ENCODE measurements around the gene SYT2.

SYT2 gene

DNA sequence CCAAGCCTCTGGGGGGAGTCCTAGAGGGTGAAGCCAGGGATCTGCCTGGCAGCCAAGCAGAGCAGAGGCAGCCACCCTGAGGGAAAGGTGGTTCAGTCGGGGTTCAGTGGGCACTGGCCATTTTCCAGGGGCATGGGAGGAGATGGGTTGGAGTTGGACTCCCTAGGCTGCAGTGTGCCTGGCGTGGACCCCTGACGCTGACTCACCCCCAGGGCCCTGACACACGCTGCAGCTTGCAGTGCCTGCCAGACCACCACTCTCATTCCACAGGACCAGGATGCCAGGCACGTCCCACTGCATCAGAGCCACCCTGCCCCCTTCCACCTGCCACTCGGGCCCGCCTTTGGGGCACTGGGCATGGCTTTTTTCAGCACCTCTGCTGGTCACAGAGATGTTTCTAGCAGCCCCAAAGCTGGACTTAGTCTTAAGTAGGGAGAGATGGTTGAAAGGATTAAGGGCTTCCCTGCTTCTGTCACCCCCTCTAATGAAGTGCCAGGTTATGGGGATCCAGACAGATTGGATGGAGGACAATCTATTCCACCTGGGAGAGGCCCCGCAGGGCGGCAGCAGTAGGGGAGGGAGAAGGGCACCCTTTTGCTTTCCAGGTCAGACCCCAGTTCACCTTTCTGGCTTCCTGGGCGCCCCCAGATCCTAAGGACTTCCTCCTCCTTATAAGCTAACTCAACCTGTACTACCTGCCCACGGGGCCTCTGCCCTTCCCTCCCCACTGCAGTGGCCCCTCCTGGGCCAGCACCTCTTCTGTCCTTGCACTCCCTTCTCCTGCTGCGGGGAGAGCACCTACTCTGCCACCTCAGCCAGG, 1.6 kb downstream of the SYT2 start:
- TF ChIP-seq SPI1 (IDR thresholded peaks at IDR 0.05; ENCODE audit: low read depth, low read length) (no peak), POLR2AphosphoS5 (IDR thresholded peaks at IDR 0.05; ENCODE audit: low read depth, low read length) (no peak), PAX5 (IDR thresholded peaks at IDR 0.05; ENCODE audit: insufficient read depth, low read length, severe bottlenecking) (no peak), TAF1 (IDR thresholded peaks at IDR 0.05; ENCODE audit: low read depth, low read length) (no peak), POLR2A (IDR thresholded peaks at IDR 0.05; ENCODE audit: low read depth, low read length) (no peak), POU2F2 (IDR thresholded peaks at IDR 0.05; ENCODE audit: low read depth, low read length) (no peak)
- FAIRE-seq (no peak), DNase-seq (ENCODE audit: insufficient read length, low spot score) (no peak)

GRCh38 chr1:202706851-202707250, 3.4 kb downstream of the SYT2 start:
- FAIRE-seq (no peak), DNase-seq (ENCODE audit: insufficient read length, low spot score) (no peak)
- TF ChIP-seq TAF1 (IDR thresholded peaks at IDR 0.05; ENCODE audit: low read depth, low read length) (no peak), POLR2A (IDR thresholded peaks at IDR 0.05; ENCODE audit: low read depth, low read length) (no peak), PAX5 (IDR thresholded peaks at IDR 0.05; ENCODE audit: insufficient read depth, low read length, severe bottlenecking) (no peak), SPI1 (IDR thresholded peaks at IDR 0.05; ENCODE audit: low read depth, low read length) (no peak), POU2F2 (IDR thresholded peaks at IDR 0.05; ENCODE audit: low read depth, low read length) (no peak), POLR2AphosphoS5 (IDR thresholded peaks at IDR 0.05; ENCODE audit: low read depth, low read length) (no peak)

- FAIRE-seq: no peak
- DNase-seq (ENCODE audit: insufficient read length, low spot score): no peak
- TF ChIP-seq PAX5 (IDR thresholded peaks at IDR 0.05; ENCODE audit: insufficient read depth, low read length, severe bottlenecking) (no peak), POLR2A (IDR thresholded peaks at IDR 0.05; ENCODE audit: low read depth, low read length) (no peak), TAF1 (IDR thresholded peaks at IDR 0.05; ENCODE audit: low read depth, low read length) (no peak), SPI1 (IDR thresholded peaks at IDR 0.05; ENCODE audit: low read depth, low read length) (no peak), POU2F2 (IDR thresholded peaks at IDR 0.05; ENCODE audit: low read depth, low read length) (no peak), POLR2AphosphoS5 (IDR thresholded peaks at IDR 0.05; ENCODE audit: low read depth, low read length) (no peak)
Measured at GRCh38 chr1:202704601-202705000, 5.7 kb downstream of the SYT2 start.

GRCh38 chr1:202703191-202703590, 7.1 kb downstream of the SYT2 start:
- DNase-seq (ENCODE audit: insufficient read length, low spot score) (no peak), FAIRE-seq (no peak)
- TF ChIP-seq POLR2AphosphoS5 (IDR thresholded peaks at IDR 0.05; ENCODE audit: low read depth, low read length) (no peak), PAX5 (IDR thresholded peaks at IDR 0.05; ENCODE audit: insufficient read depth, low read length, severe bottlenecking) (no peak), SPI1 (IDR thresholded peaks at IDR 0.05; ENCODE audit: low read depth, low read length) (no peak), POLR2A (IDR thresholded peaks at IDR 0.05; ENCODE audit: low read depth, low read length) (no peak), TAF1 (IDR thresholded peaks at IDR 0.05; ENCODE audit: low read depth, low read length) (no peak), POU2F2 (IDR thresholded peaks at IDR 0.05; ENCODE audit: low read depth, low read length) (no peak)

GRCh38 chr1:202702088-202702487, 8.2 kb downstream of the SYT2 start:
- DNase-seq (ENCODE audit: insufficient read length, low spot score): no peak
- TF ChIP-seq POLR2AphosphoS5 (IDR thresholded peaks at IDR 0.05; ENCODE audit: low read depth, low read length) (no peak), SPI1 (IDR thresholded peaks at IDR 0.05; ENCODE audit: low read depth, low read length) (no peak), POLR2A (IDR thresholded peaks at IDR 0.05; ENCODE audit: low read depth, low read length) (no peak), TAF1 (IDR thresholded peaks at IDR 0.05; ENCODE audit: low read depth, low read length) (no peak), PAX5 (IDR thresholded peaks at IDR 0.05; ENCODE audit: insufficient read depth, low read length, severe bottlenecking) (no peak), POU2F2 (IDR thresholded peaks at IDR 0.05; ENCODE audit: low read depth, low read length) (no peak)
- FAIRE-seq: no peak

- no peak for DNase-seq (ENCODE audit: insufficient read length, low spot score)
- TF ChIP-seq TAF1 (IDR thresholded peaks at IDR 0.05; ENCODE audit: low read depth, low read length) (no peak), POLR2AphosphoS5 (IDR thresholded peaks at IDR 0.05; ENCODE audit: low read depth, low read length) (no peak), POLR2A (IDR thresholded peaks at IDR 0.05; ENCODE audit: low read depth, low read length) (no peak), POU2F2 (IDR thresholded peaks at IDR 0.05; ENCODE audit: low read depth, low read length) (no peak), PAX5 (IDR thresholded peaks at IDR 0.05; ENCODE audit: insufficient read depth, low read length, severe bottlenecking) (no peak), SPI1 (IDR thresholded peaks at IDR 0.05; ENCODE audit: low read depth, low read length) (no peak)
Measured at GRCh38 chr1:202701200-202701599, 9.1 kb downstream of the SYT2 start.

DNA sequence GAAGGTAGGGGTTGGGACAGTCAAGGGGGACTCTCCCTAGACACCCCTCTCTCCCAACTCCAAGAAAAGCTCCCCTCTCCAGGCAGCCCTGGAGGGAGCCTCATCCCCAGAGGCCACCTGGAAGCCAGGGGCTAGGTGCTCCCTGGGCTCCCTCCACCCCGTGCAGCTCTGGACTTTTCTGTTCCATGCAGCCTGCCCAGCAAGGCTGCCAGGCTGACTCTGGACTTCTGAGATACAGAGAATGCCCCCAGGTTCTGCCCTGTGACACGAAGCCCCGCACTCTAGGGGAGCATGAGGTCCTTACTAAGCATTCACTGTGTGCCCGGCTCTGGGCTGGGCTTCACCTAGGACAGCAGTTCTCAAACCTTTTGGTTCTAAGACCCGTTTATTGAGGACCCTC, 10.2 kb downstream of the SYT2 start:
- FAIRE-seq (no peak), DNase-seq (ENCODE audit: insufficient read length, low spot score) (no peak)
- TF ChIP-seq PAX5 (IDR thresholded peaks at IDR 0.05; ENCODE audit: insufficient read depth, low read length, severe bottlenecking): no peak
- no peak for TF ChIP-seq POU2F2 (IDR thresholded peaks at IDR 0.05; ENCODE audit: low read depth, low read length)
- TF ChIP-seq SPI1 (IDR thresholded peaks at IDR 0.05; ENCODE audit: low read depth, low read length): no peak
- TF ChIP-seq TAF1 (IDR thresholded peaks at IDR 0.05; ENCODE audit: low read depth, low read length): no peak
- no peak for TF ChIP-seq POLR2A (IDR thresholded peaks at IDR 0.05; ENCODE audit: low read depth, low read length)
- no peak for TF ChIP-seq POLR2AphosphoS5 (IDR thresholded peaks at IDR 0.05; ENCODE audit: low read depth, low read length)

More at GRCh38 chr1:202701200-202701599, 9.1 kb downstream of the SYT2 start:
- no peak for FAIRE-seq

DNA sequence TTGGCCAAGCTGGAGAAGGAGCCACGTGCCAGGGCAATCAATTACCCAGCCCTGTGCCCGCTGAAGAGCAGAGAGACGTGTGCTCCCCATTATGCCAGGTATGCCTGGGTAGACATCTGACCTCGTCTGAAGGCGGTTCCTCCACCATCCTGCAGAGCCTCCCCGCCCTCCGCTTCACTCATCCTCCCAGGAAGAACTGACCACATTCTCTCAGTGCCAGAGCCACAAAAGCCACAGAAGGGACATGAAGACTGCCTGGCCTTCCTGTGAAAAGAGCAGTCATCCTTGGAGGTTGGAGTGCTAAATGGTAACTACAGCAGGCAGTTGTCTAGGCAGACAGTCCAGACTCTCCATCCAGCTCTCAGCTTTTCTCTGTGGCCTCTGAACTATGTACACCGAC, 12.0 kb downstream of the SYT2 start:
- TF ChIP-seq TAF1 (IDR thresholded peaks at IDR 0.05; ENCODE audit: low read depth, low read length) (no peak), POLR2A (IDR thresholded peaks at IDR 0.05; ENCODE audit: low read depth, low read length) (no peak), POU2F2 (IDR thresholded peaks at IDR 0.05; ENCODE audit: low read depth, low read length) (no peak), PAX5 (IDR thresholded peaks at IDR 0.05; ENCODE audit: insufficient read depth, low read length, severe bottlenecking) (no peak), POLR2AphosphoS5 (IDR thresholded peaks at IDR 0.05; ENCODE audit: low read depth, low read length) (no peak), SPI1 (IDR thresholded peaks at IDR 0.05; ENCODE audit: low read depth, low read length) (no peak)
- FAIRE-seq (no peak), DNase-seq (ENCODE audit: insufficient read length, low spot score) (no peak)

DNA sequence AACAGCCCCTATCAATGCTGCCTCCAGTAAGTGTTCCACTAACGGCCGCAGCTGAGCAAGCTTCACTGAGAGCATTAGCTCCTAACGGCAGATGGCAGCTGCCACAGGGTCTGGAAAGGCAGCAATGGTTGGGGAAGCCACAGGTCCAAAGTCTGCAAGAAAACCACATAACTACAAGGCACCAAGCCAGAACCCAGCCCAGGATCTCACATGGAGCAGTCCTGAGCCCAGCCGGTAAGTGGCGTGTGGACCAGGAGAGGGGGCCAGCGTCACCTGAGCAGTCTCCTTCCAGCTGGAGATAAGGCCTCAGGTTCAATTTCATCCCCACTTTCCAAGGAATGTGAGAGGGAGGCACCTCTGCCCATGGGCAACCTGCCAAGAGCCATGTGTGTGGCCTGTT, 13.2 kb downstream of the SYT2 start:
- FAIRE-seq: no peak
- DNase-seq (ENCODE audit: insufficient read length, low spot score): no peak
- TF ChIP-seq POU2F2 (IDR thresholded peaks at IDR 0.05; ENCODE audit: low read depth, low read length) (no peak), SPI1 (IDR thresholded peaks at IDR 0.05; ENCODE audit: low read depth, low read length) (no peak), POLR2A (IDR thresholded peaks at IDR 0.05; ENCODE audit: low read depth, low read length) (no peak), POLR2AphosphoS5 (IDR thresholded peaks at IDR 0.05; ENCODE audit: low read depth, low read length) (no peak), PAX5 (IDR thresholded peaks at IDR 0.05; ENCODE audit: insufficient read depth, low read length, severe bottlenecking) (no peak), TAF1 (IDR thresholded peaks at IDR 0.05; ENCODE audit: low read depth, low read length) (no peak)

Data from GM12891 (cell line).